GM19035 (cell line): ENCODE results near the gene STAC3.

ENCODE experiments used
- ATAC-seq: cut with Tn5 transposase; IDR thresholded peaks from one replicate; pipeline ENCODE4 v1.9.1; 2021; ENCODE audit not compliant: unreplicated experiment

Gene STAC3

DNA sequence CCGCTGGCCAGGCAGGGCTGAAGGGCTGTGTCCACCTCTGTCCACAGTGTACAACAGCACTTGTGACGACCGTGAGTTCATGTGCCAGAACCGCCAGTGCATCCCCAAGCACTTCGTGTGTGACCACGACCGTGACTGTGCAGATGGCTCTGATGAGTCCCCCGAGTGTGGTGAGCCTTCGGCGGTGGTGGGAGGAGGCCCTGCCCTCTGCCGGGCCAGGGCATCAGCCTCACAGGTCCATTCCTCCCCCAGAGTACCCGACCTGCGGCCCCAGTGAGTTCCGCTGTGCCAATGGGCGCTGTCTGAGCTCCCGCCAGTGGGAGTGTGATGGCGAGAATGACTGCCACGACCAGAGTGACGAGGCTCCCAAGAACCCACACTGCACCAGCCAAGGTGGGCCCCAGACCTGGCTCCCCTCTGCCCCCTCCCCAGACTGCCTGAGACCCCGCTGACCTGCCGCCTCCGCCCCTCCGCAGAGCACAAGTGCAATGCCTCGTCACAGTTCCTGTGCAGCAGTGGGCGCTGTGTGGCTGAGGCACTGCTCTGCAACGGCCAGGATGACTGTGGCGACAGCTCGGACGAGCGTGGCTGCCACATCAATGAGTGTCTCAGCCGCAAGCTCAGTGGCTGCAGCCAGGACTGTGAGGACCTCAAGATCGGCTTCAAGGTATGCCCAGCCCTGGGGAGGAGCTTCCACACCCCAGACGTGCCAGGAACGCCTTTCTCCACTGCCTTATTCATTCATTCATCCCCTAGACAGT lies 55.2 kb downstream of the STAC3 start:
- no peak for ATAC-seq

DNA sequence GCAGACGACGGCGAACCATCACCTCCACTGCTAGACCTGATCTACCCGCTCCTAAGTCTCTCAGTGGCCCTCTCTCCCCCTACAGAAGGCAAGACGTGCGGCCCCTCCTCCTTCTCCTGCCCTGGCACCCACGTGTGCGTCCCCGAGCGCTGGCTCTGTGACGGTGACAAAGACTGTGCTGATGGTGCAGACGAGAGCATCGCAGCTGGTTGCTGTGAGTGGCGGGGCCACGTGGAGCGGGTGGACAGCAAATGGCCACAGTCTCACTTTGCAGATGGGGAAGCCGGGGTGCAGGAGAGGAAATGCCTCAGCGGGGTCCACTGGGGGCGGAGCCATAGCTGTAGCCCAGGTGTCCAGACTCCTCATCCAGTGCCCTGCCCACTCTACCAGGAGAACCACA lies 55.8 kb downstream of the STAC3 start:
- no peak for ATAC-seq

DNA sequence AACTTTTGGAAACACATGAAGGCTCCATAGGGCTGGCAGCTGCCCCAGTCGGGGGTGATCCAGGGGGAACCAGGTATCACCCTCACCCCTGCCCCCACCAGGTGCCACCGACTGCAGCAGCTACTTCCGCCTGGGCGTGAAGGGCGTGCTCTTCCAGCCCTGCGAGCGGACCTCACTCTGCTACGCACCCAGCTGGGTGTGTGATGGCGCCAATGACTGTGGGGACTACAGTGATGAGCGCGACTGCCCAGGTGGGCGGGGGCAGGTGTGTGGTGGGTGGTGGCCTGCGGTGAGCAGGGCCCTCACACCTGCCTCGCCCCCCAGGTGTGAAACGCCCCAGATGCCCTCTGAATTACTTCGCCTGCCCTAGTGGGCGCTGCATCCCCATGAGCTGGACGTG lies 56.7 kb downstream of the STAC3 start:
- ATAC-seq: no peak

DNA sequence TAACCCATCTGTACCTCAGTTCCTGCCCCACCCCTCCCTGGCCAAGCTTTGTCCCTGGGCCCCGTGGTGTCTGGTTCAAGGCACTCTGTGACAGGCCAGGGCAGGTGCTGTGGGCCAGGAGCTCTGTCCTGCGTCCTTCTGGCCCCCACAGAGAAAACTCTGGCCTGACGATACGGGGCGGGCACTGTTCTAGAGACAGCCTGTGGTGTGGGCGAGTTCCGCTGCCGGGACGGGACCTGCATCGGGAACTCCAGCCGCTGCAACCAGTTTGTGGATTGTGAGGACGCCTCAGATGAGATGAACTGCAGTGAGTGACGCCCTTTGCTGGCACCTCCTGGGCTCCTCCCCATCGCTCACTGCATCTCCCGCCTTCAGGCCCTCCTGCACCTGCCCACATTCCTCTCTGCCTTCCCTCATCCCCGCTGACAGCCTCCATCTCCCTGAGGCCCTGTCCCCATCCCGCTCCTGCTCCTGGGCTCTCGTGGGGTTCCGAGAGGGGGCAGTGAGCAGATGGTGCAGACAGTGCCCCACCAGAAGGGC lies 57.2 kb downstream of the STAC3 start:
- no peak for ATAC-seq
